HG03442 (cell line): ENCODE results near the gene SLC37A4.
"Not testable (repeated sequence)": the region's sequence is repeated elsewhere in the genome, so short reads cannot be mapped to it uniquely, and the experiment has no call there.

Experiments used
- ATAC-seq: cut with Tn5 transposase; IDR thresholded peaks from one replicate; pipeline ENCODE4 v1.9.1; 2021; ENCODE audit warnings: mild to moderate bottlenecking, moderate library complexity; ENCODE audit not compliant: unreplicated experiment

Gene SLC37A4

DNA sequence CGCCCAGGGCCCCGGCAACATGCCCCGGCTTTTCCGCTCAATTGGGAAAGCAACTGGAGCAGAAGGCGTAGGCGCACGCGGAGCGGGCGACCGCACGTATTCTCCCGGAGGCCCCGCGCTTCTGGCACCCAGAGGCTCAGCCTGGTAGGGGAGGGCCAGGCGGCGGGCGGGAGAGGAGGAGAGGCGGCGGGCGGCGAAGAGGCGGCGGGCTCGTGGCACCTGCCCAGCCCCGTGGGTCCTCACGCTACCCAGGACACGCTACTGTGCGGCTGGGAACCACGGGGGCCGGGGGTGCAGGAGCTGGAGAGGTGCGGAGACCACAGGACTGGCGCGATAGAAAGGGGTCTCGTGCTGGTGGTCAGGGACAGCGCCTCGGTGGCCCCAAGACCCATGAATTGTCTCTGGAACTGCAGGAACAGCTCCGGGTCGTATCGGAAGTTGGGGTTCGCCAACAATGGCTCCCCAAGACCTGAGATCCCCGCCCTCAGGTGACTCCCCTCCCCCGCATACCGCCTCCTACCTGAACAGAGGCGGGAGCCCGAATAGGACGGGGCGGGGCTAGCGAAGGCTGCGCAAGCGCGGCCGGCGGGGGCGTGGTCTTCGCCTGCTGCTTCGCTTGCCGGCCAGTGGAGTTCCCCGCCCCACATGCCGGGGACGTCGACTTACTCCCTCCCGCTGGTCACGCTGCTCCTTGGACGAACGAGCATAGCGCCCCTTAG, at the start of gene SLC37A4:
Gene SLC37A4 (minus strand): TSS at position 549 of the 719 bp plus-strand sequence.
- peak; percentile 90 for ATAC-seq

DNA sequence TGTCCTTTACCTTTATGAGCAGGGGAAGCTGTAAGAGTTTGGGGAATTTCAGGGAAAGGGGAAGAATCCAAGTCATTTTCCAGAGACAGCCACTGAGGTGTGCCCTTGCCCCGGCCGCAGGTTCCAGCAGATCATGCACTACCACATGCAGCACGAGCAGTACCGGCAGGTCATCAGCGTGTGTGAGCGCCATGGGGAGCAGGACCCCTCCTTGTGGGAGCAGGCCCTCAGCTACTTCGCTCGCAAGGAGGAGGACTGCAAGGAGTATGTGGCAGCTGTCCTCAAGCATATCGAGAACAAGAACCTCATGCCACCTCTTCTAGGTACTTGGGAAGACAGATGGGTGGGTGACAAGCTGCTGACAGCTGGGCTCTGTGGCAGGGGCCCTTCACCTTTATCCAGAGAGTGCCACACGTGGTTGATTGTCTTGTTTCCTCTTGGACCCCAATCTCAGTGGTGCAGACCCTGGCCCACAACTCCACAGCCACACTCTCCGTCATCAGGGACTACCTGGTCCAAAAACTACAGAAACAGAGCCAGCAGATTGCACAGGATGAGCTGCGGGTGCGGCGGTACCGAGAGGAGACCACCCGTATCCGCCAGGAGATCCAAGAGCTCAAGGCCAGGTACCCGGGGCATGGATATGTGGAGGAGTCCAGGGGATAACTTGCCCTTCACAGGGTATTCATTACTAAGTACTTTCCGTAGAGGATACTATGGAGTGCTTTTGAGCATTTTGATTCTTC, 48.2 kb upstream of the SLC37A4 start:
- no peak for ATAC-seq

DNA sequence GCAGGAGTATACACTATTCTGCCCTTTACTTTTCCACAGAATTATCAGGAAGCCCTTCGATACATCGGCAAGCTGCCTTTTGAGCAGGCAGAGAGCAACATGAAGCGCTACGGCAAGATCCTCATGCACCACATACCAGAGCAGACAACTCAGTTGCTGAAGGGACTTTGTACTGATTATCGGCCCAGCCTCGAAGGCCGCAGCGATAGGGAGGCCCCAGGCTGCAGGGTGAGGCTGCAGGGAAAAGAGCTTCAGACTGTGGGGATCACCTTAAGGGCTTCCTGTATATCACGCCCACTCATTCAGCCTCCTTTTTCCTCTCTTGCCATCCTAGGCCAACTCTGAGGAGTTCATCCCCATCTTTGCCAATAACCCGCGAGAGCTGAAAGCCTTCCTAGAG, 47.2 kb upstream of the SLC37A4 start:
- ATAC-seq, result no peak

DNA sequence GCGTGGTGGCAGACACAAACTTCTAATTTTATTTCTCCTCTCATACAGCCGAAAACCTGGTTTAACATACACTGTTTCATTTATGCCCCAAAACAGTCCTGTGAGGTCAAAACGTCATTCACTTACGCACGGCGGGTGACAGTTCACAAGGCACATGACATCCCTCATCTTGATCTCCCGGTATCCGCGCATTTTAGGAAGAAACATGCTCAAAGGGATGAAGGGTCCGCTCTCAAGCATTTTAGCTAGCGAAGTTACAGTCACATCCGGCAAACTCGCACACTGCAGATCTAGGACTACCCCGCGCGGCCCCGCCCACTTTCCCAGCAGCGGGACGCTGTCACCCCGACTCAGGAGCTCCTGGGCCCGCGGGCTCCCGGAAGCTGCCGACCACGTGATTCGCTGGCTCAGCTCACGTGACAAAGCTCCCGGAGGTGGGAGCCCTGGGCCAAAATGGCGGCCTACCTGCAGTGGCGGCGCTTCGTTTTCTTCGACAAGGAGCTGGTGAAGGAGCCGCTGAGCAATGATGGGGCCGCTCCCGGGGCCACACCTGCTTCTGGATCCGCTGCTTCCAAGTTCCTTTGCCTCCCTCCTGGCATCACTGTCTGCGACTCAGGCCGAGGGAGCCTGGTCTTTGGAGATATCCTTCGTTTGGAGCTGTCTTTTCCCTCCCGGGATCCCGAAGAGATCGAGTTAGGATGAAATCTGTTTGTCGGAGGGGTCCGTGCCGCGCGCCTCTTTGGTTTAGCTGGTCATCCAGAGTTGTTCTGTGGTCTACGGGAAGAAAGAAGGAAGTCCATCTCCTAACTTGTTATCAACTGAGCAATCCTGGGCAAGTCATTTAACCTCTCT, 36.9 kb upstream of the SLC37A4 start, which contains the start of gene VPS11:
Gene VPS11 (plus strand): TSS at position 448 of the 852 bp plus-strand sequence. CDS start 6 bp downstream, at position 454.
- ATAC-seq, result peak; percentile 89

DNA sequence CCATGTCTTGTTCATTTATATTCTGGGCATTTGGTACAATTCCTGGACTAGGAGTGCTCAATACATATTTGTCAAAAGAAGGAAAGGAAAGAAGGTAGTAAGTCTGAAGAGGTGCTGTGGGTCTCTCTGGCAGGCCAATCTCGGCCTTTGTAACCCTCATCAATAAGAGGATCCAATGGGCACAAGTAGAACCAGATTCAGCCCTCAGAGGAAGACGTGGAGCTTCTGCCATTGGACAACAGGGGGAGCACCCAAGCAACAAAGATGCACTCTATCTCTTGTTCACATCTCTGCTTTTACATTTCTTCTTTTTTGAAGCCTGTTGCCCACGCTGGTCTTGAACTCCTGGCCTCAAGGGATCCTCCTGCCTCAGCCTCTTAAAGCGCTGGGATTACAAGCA, 34.7 kb upstream of the SLC37A4 start:
- ATAC-seq, result no peak

DNA sequence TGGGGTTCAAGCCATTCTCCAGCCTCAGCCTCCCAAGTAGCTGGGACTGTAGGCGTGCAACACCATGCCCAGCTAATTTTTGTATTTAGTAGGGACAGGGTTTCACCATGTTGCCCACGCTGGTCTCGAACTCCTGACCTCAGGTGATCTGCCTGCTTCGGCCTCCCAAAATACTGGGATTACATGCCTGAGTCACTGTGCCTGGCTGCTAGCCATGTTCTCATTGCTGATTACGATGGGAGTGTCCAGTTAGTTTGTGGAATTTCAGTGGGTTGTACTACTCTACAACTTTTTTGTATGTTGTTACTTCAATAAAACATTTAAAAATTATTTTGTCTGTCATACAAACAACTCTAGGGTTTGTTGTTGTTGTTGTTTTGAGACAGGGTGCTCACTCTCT, 32.1 kb upstream of the SLC37A4 start:
- no peak for ATAC-seq

DNA sequence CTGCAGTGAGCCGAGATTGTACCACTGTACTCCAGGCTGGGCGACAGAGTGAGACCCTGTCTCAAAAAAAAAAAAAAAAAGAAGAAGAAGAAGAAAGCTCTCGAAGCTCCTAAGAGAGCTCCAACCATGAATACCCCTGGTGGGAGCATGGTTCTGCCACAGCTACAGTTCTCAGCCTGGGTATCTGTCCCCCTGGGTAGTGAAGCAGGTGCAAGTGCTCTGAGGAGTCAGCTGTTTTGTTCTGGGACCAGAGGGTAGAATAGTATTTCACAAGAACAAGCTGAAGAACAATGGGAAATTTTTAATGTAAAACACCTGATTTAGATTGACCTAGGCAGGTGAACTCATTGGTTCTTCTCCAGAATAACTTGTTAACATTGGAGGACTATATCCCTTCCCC, 30.6 kb upstream of the SLC37A4 start:
- ATAC-seq, result no peak

DNA sequence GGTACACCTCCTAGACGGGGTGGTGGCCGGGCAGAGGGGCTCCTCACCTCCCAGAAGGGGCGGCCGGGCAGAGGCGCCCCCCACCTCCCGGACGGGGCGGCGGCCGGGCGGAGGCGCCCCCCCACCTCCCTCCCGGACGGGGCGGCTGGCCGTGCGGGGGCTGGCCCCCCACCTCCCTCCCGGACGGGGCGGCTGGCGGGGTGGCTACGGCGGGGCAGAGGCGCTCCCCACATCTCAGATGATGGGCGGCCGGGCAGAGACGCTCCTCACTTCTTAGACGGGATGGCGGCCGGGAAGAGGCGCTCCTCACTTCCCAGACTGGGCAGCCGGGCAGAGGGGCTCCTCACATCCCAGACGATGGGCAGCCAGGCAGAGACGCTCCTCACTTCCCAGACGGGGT, 28.5 kb upstream of the SLC37A4 start:
- ATAC-seq, result not testable (repeated sequence)

DNA sequence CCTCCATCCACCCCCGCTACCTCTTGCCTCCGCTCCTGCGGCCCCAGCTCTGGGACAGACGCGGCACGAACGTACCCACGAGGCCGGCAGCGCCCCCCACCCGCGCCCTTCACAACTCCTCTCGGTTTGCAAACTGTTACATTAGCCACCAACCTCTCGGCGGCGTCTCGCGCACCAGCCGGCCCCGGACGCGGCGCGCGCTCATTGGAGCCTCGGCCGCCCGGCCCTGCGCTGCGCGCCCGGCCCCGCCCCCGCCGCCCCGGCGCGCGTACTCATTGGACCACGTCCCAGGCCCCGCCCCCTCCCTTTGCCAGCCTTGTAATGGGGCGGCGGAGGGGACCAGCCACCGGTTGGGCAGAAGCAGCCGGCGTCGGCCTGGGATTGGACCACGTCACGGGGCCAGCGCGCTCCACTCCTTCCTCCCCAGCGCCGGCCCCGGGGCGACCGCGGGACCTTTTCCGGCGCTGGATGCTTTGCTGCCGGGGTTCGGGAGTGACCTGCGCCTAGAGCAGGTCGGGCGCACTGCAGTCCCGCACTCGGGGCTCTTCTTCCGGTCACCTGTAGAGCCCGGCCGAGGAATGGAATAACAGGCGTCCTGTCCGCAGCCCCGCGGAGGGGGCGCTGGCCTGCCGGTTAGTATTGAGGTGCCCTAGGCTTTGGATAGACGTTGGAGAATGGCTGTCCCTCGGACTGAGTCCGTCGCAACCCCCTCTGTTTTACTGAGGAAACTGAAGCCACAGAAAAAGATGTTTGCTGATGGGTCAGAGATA, 26.5 kb upstream of the SLC37A4 start, which contains the start of gene HYOU1:
Gene HYOU1 (minus strand): TSS at position 206 of the 770 bp plus-strand sequence. CDS start 1,045 bp downstream, outside the sequence.
- ATAC-seq, result peak; percentile 88

DNA sequence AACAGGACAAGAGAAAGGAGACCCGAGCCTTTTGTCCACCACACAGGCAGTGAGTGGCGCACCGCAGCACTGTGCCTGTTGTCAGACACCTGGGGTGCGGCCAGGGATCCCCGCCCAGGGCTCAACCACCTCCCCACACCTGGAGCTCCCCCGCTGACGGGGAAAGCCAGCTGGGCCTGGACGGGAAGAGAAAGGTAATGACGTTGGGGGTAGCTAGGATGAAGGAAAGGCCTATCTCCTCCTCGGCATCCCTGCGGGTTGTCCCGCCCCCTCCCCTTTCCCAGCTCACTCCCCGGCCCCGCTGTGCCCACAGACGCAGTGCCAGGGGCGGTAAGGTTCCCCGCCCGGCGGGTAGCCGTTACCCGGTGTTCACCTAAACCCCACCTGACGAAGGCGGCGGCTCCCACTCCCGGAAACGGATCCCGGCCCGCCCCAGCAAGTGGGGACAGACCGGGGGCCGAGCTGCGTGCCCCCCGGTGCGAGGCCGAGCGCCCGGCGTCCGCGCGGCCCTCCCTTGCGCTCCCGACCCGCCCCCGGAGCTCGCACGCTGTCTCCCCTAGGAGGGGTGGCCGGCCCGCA, 25.8 kb upstream of the SLC37A4 start:
- ATAC-seq, result peak; percentile 3

DNA sequence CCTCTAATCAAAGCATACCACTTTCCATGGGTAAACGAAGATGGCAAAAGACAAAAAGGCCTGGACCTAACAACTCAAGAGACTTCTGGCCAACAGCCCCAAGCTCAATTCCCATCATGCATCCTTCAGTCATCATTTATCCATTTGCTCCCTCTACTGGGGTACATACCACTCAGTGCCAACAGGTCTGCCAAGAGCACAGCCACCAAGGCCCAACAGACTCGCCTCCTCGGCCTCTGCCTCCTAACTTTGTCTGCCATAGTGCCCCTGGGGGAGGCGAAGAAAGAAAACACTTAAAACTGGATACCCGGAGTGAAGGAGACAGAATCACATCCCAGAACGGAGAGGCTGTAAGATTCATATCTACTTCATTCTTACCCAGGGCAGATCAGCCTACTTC, 25.2 kb upstream of the SLC37A4 start:
- no peak for ATAC-seq

DNA sequence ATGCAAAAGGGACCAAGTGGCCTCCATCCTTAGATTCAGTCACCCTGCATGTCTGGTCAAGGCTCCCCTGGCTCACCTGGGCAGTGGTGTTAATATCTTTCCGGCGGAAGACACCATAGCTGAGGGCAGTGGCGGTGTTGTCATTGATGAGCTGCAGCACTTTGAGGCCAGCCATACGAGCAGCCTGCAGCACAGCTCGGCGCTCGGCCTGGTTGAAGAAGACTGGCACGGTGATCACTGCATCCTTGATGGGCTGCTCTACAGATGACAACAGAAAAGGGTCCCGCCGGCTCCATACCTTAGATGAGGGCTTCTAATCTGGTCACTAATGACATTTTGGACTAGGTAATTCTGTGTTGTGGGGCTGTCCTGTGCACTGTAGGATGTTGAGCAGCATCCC, 23.7 kb upstream of the SLC37A4 start:
- ATAC-seq, result no peak

DNA sequence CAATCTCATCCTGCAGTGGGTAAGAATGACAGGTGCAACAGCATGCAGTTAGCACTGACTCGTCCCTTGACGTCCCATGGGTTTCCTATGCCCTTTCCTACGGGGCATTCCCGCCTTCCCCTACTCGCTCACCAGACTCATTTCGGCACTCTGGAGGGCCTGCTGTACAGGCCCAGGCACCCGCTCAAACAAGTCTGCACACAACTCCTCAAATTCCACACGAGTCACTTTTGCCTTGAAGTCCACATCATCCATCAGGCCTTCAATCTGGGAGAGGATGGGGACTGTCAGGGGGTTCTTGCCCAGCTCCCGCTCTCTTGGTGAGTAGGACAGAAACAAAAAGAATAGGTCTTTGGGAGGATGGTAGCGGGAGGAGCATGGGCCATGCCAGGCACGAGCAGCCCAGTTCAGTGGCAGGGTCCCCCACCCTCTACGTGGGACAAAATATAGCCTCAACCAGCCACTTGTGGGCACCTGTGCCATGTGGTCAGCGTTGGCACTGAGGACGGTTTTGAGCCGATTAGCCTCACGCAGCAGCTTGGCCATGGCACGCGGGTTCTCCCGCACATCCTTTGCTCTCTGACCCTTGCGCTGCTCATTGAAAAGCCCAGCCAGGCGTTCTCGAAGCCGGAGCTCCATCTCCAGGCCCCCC, 21.6 kb upstream of the SLC37A4 start:
- no peak for ATAC-seq

DNA sequence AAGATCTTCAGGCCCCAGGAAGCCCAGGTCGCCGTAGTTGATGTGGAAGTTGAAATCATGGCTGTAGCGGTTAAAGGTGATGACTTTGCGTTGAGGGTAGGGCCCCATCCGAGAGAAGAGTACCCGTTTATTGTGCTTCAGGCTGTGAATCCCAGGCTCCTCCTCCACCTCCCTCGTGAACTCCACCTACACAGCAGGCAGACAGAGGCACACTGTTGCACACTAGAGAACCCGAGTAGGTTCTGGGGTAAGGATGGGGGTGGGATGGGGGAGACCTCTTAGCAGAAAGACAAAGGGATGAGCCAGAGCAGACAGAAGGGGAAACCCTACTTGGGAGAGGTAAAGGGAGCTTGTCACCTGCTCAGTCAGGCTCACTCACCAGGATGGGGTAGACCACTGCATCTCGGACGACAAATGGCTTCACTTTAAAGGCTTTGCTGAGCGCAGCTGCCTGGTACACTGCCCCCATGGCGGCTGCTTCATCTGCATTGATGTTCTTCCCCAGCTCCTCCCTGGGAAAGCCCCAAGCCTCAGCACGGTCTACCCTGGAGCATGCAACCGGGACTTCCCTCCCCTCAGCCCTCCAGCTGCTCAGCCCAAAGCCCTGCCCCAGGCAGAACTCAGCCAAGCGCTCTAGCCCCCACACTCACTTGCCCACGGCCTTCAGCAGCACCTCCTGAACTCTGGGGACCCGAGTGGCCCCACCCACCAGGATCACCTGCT, 20.9 kb upstream of the SLC37A4 start:
- no peak for ATAC-seq

DNA sequence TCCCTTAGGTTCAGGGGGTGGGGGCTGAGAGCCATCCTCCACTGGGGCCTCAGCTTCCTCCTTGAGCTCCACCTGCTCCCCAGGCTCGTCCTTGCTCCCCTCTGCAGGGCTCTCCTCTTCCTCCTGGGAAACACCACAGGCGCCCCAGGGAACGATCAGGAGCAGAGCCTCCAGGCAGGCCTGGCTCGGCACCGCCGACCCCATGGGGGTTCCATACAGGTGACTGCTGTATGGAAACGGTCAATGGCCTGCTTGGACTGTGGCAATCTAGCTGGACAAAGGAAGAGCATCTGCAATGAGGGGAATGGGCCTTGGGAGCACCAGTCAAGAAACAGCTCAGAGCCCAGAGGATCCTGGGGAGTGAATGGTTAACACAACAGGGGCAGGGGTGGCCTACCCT, 18.4 kb upstream of the SLC37A4 start:
- no peak for ATAC-seq

DNA sequence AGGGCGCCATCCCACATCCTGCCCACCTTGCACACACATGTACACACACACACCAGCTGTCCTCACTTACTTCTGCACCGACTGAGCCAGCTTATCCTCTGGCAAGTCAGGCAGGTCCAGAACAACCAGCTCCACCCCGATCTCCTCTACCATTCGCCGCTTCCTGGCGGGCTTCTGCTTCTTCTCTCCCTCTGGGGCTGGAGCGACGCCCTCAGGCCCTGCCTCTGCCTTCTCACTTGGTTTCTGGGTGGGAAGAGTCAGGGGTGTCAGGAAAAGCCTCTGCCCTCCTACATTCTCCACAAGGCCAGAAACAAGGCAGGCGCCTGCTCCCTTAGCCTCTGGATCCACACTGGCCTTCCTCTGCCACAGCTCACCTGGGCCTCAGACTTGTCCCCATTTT, 18.0 kb upstream of the SLC37A4 start:
- ATAC-seq, result no peak

DNA sequence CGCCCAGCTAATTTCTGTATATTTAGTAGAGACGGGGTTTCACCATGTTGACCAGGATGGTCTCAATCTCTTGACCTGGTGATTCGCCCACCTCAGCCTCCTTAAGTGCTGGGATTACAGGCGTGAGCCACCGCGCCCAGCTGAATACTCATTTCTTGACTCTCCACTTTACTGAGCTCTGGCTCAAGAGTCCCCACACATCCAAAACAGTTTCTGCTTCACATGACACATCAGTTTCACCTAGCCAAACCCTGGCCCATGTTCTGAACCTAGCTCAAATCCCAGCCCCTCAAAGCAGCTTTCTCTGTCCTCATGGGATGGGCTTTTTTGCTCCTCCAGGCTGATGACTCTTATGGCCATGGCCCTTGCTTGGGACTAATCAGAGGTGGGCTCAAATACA, 16.5 kb upstream of the SLC37A4 start:
- ATAC-seq, result no peak

DNA sequence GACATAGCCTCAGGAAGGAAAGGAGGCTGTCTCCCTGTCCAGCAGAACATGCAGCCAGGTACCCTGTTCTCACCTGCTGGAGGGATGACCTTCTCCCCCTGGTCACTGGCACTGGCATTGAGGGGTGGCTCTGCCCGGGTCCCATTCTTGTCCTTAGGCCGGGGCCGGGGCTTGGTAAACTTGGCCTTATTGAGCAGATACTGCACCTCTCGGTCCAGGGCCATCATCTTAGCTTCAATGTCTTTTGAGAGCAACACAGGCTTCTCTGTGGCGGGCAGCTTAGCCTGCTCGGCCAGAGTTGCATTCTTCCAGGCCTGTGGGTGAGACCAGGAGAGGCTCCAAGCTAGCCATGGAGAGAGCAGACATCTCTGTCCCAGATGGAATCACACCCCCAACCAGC, 15.8 kb upstream of the SLC37A4 start:
- no peak for ATAC-seq

DNA sequence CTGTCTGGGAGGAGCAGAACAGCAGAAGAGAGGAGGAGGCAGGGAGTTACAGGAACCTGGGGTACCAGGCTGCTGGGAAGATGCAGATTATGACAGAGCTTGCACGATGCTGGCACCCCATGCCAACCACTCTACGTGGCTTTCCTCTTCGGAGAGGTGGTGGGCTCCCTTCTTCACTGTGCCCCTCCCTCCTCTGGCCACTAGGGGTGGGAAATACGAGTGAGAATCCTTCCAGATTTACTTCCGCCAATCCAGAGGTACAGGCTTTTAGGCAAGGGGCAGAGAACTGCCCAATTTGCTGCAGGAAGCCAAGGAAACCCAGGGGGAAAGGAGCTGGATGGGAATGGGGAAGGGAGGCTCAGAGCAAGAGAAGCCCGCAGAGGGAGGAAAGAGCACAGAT, 14.0 kb upstream of the SLC37A4 start:
- no peak for ATAC-seq
